HepG2 (cell line): ENCODE measurements around the gene ANXA9. TPM values are rescaled to one million over a fixed set of nuclear protein-coding genes. Genes with fewer than 3 reads are reported as not detected.

Source experiments
- ATAC-seq: fragments of 200-7000 bp; cut with Tn5 transposase; 3 replicates; pipeline ENCODE4 v1.9.1; 2020; ENCODE audit warnings: mild to moderate bottlenecking, moderate library complexity
- BruUV-seq: library from RNA; stranded (reverse); fragments of 400-500 nt; replicated peaks from 2 replicates; lab custom pipeline; 2021; lab: Mats Ljungman, UMichigan
- CTCF ChIA-PET: fragments of 300-600 bp; formaldehyde crosslinking; extraction: SDS; loops from one replicate; lab custom pipeline; 2021; ENCODE audit warnings: low total read pairs, inconsistent platforms, low intra/inter-chr PET ratio; lab: Yijun Ruan, JAX
- POLR2A ChIA-PET: fragments of 350-600 bp; sonication (Branson Sonifier 250); formaldehyde crosslinking; loops from one replicate; lab custom pipeline; 2020; ENCODE audit warnings: antibody characterized with exemption, inconsistent platforms; lab: Yijun Ruan, JAX
- DNase-seq: peaks from one replicate; pipeline ENCODE4 v3.0.0-alpha.2; 2015; ENCODE audit warnings: low spot score
- FAIRE-seq: peaks from 3 replicates; lab custom pipeline; 2011; peaks lifted over from hg19 to GRCh38; lab: Jason Lieb, UNC
- H2AFZ ChIP-seq: one replicate; pipeline ENCODE4 v1.6.1; 2011; ENCODE audit warnings: low read length, inconsistent platforms
- H3K27ac ChIP-seq: fragments of 300-600 bp; 3 replicates; pipeline ENCODE4 v1.8.0; 2011; ENCODE audit warnings: mixed run types, mild to moderate bottlenecking, mixed read lengths, low read length, inconsistent platforms; ENCODE audit not compliant: insufficient read depth; ENCODE audit errors: extremely low read length
- H3K27me3 ChIP-seq, 2 experiments: fragments of 200-600 bp in 1 of 2; 2 replicates in 1 of 2; 3 replicates in 1 of 2; pipeline versions ENCODE4 v1.6.0 to v1.8.0; 2011; ENCODE audit warnings: low read length in 2 of 2, mild to moderate bottlenecking in 2 of 2, moderate library complexity in 2 of 2, inconsistent platforms in 1 of 2; ENCODE audit not compliant: insufficient read depth in 2 of 2, control insufficient read depth in 1 of 2
- H3K36me3 ChIP-seq, 2 experiments: fragments of 200-600 bp in 1 of 2; replicated peaks in 1 of 2; 2 replicates in 1 of 2; 3 replicates in 1 of 2; pipeline versions ENCODE4 v1.5.1 to v1.8.0; 2011; ENCODE audit warnings: low read length in 2 of 2, inconsistent platforms in 1 of 2; ENCODE audit not compliant: insufficient read depth in 2 of 2, control insufficient read depth in 1 of 2
- H3K4me1 ChIP-seq: 2 replicates; pipeline ENCODE4 v1.5.1; 2012; ENCODE audit warnings: low read length, inconsistent platforms; ENCODE audit not compliant: insufficient read depth
- H3K4me2 ChIP-seq: 2 replicates; pipeline ENCODE4 v1.6.0; 2011; ENCODE audit warnings: low read depth, low read length, inconsistent platforms
- H3K4me3 ChIP-seq, 3 experiments: fragments of 200-600 bp in 1 of 3; sonication (generic), shearing (Covaris generic) in 1 of 3; replicated peaks in 1 of 3; 2 replicates each; pipeline ENCODE4 v1.5.1; 2011 to 2016; ENCODE audit warnings: low read length in 3 of 3, inconsistent platforms in 2 of 3, low read depth in 2 of 3, mild to moderate bottlenecking in 2 of 3, control low read depth in 1 of 3, mixed read lengths in 1 of 3; ENCODE audit not compliant: insufficient read depth in 1 of 3
- H3K79me2 ChIP-seq: one replicate; pipeline ENCODE4 v1.6.1; 2011; ENCODE audit warnings: low read length, inconsistent platforms; ENCODE audit not compliant: insufficient read depth
- H3K9ac ChIP-seq: 2 replicates; pipeline ENCODE4 v1.6.0; 2011; ENCODE audit warnings: mild to moderate bottlenecking, low read depth, low read length, inconsistent platforms; ENCODE audit not compliant: insufficient read depth
- H3K9me3 ChIP-seq: 2 replicates; pipeline ENCODE4 v1.5.1; 2012; ENCODE audit warnings: mild to moderate bottlenecking, low read length
- H4K20me1 ChIP-seq: 2 replicates; pipeline ENCODE4 v1.6.0; 2011; ENCODE audit warnings: inconsistent platforms, mild to moderate bottlenecking, low read length, moderate library complexity; ENCODE audit not compliant: insufficient read depth
- REL ChIP-seq: sonication (generic); formaldehyde crosslinking; conservative IDR thresholded peaks from 2 replicates; pipeline ENCODE4 v1.8.0; 2022; ENCODE audit warnings: mild to moderate bottlenecking, missing genetic modification reagents, moderate library complexity
- SMC3 ChIP-seq: IDR thresholded peaks from 2 replicates; pipeline ENCODE4 v1.6.1; 2011; ENCODE audit warnings: low read length, improper control_type of control experiment
- THAP8 ChIP-seq: sonication (generic); formaldehyde crosslinking; IDR thresholded peaks from 2 replicates; pipeline ENCODE4 v1.5.1; 2020; ENCODE audit warnings: missing genetic modification reagents, mild to moderate bottlenecking, borderline replicate concordance
- ZIK1 ChIP-seq: sonication (generic); formaldehyde crosslinking; IDR thresholded peaks from 2 replicates; pipeline ENCODE4 v1.5.0; 2020; ENCODE audit warnings: mild to moderate bottlenecking, low read depth, missing genetic modification reagents, borderline replicate concordance
- ZNF335 ChIP-seq: sonication (generic); formaldehyde crosslinking; IDR thresholded peaks from 2 replicates; pipeline ENCODE4 v1.4.0; 2020; ENCODE audit warnings: missing genetic modification reagents
- ZSCAN22 ChIP-seq: sonication (generic); formaldehyde crosslinking; IDR thresholded peaks from 2 replicates; pipeline ENCODE4 v1.4.0; 2020; ENCODE audit warnings: mild to moderate bottlenecking, missing genetic modification reagents
- WGBS: methylation state at CpG from one replicate; pipeline ENCODE4 v1.1.6; 2017; ENCODE audit warnings: low lambda C conversion rate; 5-methylcytosine and 5-hydroxymethylcytosine counted together
- in situ Hi-C: cut with HindIII; loops from 2 replicates; pipeline ENCODE4 v1.10.0; 2017; ENCODE audit warnings: low pct_unique_long_range_greater_than_20kb; ENCODE audit not compliant: extremely low pct_ligation_motif_present
- intact Hi-C: fragments of 100-400 bp; cut with micrococcal nuclease; formaldehyde crosslinking; loops from one replicate; pipeline ENCODE4 v1.10.0; 2022; ENCODE audit not compliant: unreplicated experiment
- polyA plus RNA-seq, 8 experiments: library from polyadenylated mRNA; depleted of rRNA in 3 of 8; stranded (reverse) in 7 of 8; unstranded in 1 of 8; fragments of >200 nt; fragmentation: Illumina TruSeq in 4 of 8; extraction: Trizol in 4 of 8; gene quantifications; 2 replicates each; pipeline versions ENCODE4 v1.2.1 to v1.2.3, GENCODE V29; 2011 to 2016; ENCODE audit warnings: low read depth in 4 of 8, missing spikeins in 1 of 8, mixed read lengths in 1 of 8; ENCODE audit not compliant: insufficient read depth in 1 of 8
- total RNA-seq, 5 experiments: library from RNA; depleted of rRNA; stranded (reverse); fragments of >200 nt; fragmentation: Illumina TruSeq; extraction: Trizol; gene quantifications; 2 replicates each; pipeline ENCODE4 v1.2.3, GENCODE V29; 2016; ENCODE audit warnings: low read depth in 1 of 5
- TF ChIP-seq, protein P1 (sequence below): sonication (generic); formaldehyde crosslinking; IDR thresholded peaks from 2 replicates; pipeline ENCODE4 v1.4.0; 2020; ENCODE audit warnings: missing genetic modification reagents
- TF ChIP-seq, protein P2 (sequence below), 2 experiments: sonication (generic) in 1 of 2; formaldehyde crosslinking in 1 of 2; IDR thresholded peaks; 2 replicates each; pipeline versions ENCODE4 v1.5.1 to v1.6.1; 2011 to 2020; ENCODE audit warnings: borderline replicate concordance in 1 of 2, low read depth in 1 of 2, low read length in 1 of 2, mild to moderate bottlenecking in 1 of 2, missing genetic modification reagents in 1 of 2, moderate library complexity in 1 of 2
- TF ChIP-seq, protein P3 (sequence below): sonication (generic); formaldehyde crosslinking; conservative IDR thresholded peaks from 2 replicates; pipeline ENCODE4 v1.4.0; 2020; ENCODE audit warnings: missing genetic modification reagents
- TF ChIP-seq, protein P4 (sequence below): sonication (generic); formaldehyde crosslinking; IDR thresholded peaks from 2 replicates; pipeline ENCODE4 v1.9.0; 2021; ENCODE audit warnings: missing genetic modification reagents, mild to moderate bottlenecking, borderline replicate concordance
- TF ChIP-seq, protein P5 (sequence below): sonication (generic); formaldehyde crosslinking; conservative IDR thresholded peaks from 2 replicates; pipeline ENCODE4 v1.8.1; 2023; ENCODE audit warnings: missing genetic modification reagents

ANXA9 gene
- total and polyA plus RNA-seq, 2 of the 13 experiments (the other 11 are each of a cell fraction or from before 2014, with no cell fraction given) = 13.3 to 23.9 TPM

DNA sequence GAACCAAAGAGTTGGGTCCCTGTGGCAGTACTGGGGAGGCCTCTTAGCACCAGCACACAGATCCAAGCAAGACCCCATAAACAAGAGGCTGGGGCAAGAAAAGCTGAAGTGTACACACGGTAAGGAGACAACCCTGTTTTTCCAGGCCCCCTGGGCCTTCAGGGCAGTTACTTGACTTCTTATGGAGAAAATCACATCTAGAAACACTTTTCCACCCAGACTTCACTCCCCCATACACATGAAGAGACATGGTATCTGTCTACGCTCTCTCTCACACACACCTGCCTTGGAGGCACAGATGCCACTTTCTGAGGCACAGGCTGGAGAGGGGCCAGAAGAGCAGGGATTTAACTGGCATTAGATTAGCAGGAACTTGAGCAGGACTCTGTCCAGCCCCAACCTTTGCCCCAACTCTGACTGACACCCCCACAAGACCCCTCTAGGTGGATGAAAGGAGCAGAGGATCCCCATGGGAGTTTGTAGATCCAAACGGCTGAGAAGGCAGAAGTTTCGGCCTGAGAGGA lies 9.6 kb upstream of the ANXA9 start (continued):
- TF ChIP-seq SMC3 (0 out of 2 replicates have a peak, but pooled peaks have one; percentile 3), THAP8 (CRISPR knock-in tag) (0 out of 2 replicates have a peak, but pooled peaks have one; percentile 26), ZIK1 (CRISPR knock-in tag) (no peak)
- TF ChIP-seq, protein P1, sequence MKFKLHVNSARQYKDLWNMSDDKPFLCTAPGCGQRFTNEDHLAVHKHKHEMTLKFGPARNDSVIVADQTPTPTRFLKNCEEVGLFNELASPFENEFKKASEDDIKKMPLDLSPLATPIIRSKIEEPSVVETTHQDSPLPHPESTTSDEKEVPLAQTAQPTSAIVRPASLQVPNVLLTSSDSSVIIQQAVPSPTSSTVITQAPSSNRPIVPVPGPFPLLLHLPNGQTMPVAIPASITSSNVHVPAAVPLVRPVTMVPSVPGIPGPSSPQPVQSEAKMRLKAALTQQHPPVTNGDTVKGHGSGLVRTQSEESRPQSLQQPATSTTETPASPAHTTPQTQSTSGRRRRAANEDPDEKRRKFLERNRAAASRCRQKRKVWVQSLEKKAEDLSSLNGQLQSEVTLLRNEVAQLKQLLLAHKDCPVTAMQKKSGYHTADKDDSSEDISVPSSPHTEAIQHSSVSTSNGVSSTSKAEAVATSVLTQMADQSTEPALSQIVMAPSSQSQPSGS (CRISPR knock-in tag) = 0 out of 2 replicates have a peak, but pooled peaks have one; percentile 6

DNA sequence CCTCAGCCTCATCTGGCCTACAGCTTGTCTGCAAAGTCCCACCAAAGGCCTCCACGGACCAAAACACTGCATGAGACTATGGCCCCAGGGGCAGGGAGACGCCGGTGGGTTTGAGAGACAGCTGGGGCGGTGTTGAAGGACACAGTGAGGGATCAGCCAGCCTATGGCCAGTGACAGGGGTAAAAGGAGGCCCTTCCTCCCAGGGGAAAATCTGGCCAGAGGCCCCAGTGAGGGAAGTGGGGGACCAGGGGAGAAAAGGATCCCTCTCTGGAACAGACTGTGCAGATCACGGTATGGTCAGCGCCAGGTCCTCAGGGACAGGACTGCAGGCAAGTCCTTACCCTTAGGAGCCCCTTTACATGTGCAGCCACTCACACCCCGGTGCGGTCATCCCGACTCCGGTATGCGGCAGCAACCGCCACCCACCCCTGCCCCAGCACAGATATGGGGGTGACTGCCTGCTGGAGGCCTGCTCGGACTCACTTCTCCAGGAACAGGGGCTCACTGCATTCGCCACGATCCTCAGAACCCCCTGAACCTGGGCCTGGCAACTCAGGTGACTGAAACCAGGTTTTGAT lies 8.7 kb upstream of the ANXA9 start:
- no peaks in the 10 kb centered on the region; a peak in 1 of 5 replicates for H3K27me3 ChIP-seq
- ChIA-PET CTCF (no interaction called here), POLR2A (interaction anchor here (0.7 to 10.3 kb wide), 9 partner anchors 8 to 51 kb away, joined by 3 to 114 read pairs (median 7); partner anchors contain the start of genes ANXA9 and MINDY1)
- H3K9ac ChIP-seq = peak overlapping the region; percentile 97
- peak overlapping the region; percentile 96 for H3K27ac ChIP-seq
- H3K4me3 ChIP-seq = peak overlapping the region; percentile 71 to 95 (median 89)
- BruUV-seq = no TSS peak
- in situ Hi-C loops = no loop called here
- H3K36me3 ChIP-seq = peaks cover 5 to 10% of the 10 kb centered on the region in 2 experiments
- FAIRE-seq (no peak), ATAC-seq (peak; percentile 1; the same call in 1 of the 3 replicates), DNase-seq (no peak)
- H3K4me2 ChIP-seq = peak overlapping the region; percentile 98
- intact Hi-C loops = loop anchor here (5.0 kb wide), 1 partner anchor 34 kb away; the partner anchor contains the start of genes MINDY1 and PRUNE1
- H3K9me3 ChIP-seq = no peaks in the 10 kb centered on the region
- no peak overlapping the region for H2AFZ ChIP-seq
- H3K4me1 ChIP-seq = peaks cover 79% of the 10 kb centered on the region
- 0% methylated on average over 7 of the region's 15 CpGs for WGBS
- peaks cover 20% of the 10 kb centered on the region for H4K20me1 ChIP-seq
- peaks cover 60% of the 10 kb centered on the region for H3K79me2 ChIP-seq
- 0 out of 2 replicates have a peak, but pooled peaks have one; percentile 26 for TF ChIP-seq ZNF335
- TF ChIP-seq, protein P2, sequence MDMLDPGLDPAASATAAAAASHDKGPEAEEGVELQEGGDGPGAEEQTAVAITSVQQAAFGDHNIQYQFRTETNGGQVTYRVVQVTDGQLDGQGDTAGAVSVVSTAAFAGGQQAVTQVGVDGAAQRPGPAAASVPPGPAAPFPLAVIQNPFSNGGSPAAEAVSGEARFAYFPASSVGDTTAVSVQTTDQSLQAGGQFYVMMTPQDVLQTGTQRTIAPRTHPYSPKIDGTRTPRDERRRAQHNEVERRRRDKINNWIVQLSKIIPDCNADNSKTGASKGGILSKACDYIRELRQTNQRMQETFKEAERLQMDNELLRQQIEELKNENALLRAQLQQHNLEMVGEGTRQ (IDR thresholded peaks at IDR 0.05; ENCODE audit: low read depth, low read length) = no peak
- TF ChIP-seq, protein P2 (CRISPR knock-in tag; IDR thresholded peaks at IDR 0.05; ENCODE audit: borderline replicate concordance) = no peak
- TF ChIP-seq, protein P3, sequence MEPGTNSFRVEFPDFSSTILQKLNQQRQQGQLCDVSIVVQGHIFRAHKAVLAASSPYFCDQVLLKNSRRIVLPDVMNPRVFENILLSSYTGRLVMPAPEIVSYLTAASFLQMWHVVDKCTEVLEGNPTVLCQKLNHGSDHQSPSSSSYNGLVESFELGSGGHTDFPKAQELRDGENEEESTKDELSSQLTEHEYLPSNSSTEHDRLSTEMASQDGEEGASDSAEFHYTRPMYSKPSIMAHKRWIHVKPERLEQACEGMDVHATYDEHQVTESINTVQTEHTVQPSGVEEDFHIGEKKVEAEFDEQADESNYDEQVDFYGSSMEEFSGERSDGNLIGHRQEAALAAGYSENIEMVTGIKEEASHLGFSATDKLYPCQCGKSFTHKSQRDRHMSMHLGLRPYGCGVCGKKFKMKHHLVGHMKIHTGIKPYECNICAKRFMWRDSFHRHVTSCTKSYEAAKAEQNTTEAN = no peak
- no peak for TF ChIP-seq REL (CRISPR knock-in tag)
- TF ChIP-seq, protein P4, sequence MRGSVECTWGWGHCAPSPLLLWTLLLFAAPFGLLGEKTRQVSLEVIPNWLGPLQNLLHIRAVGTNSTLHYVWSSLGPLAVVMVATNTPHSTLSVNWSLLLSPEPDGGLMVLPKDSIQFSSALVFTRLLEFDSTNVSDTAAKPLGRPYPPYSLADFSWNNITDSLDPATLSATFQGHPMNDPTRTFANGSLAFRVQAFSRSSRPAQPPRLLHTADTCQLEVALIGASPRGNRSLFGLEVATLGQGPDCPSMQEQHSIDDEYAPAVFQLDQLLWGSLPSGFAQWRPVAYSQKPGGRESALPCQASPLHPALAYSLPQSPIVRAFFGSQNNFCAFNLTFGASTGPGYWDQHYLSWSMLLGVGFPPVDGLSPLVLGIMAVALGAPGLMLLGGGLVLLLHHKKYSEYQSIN (CRISPR knock-in tag) = no peak
- TF ChIP-seq, protein P5, sequence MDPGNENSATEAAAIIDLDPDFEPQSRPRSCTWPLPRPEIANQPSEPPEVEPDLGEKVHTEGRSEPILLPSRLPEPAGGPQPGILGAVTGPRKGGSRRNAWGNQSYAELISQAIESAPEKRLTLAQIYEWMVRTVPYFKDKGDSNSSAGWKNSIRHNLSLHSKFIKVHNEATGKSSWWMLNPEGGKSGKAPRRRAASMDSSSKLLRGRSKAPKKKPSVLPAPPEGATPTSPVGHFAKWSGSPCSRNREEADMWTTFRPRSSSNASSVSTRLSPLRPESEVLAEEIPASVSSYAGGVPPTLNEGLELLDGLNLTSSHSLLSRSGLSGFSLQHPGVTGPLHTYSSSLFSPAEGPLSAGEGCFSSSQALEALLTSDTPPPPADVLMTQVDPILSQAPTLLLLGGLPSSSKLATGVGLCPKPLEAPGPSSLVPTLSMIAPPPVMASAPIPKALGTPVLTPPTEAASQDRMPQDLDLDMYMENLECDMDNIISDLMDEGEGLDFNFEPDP (CRISPR knock-in tag) = no peak
- no peak for TF ChIP-seq ZSCAN22 (CRISPR knock-in tag)
